Suprapubic skin (tissue), 4 donors: ENCODE results near the gene DDAH1.

Source experiments
- CTCF ChIP-seq, 2 donors: fragments of 200-600 bp in 1 of 2; fragments of 450-650 bp in 1 of 2; sonication (generic) in 1 of 2; IDR thresholded peaks; one replicate each; pipeline ENCODE4 v1.5.1; 2016 to 2019; ENCODE audit warnings: antibody characterized with exemption in 2 of 2, mild to moderate bottlenecking in 1 of 2, moderate library complexity in 1 of 2
- POLR2A ChIP-seq, 2 donors: fragments of 450-650 bp; IDR thresholded peaks; one replicate each; pipeline ENCODE4 v1.6.1; 2017; ENCODE audit warnings: antibody characterized with exemption in 2 of 2, mild to moderate bottlenecking in 2 of 2, moderate library complexity in 2 of 2
- POLR2AphosphoS5 ChIP-seq, 3 donors: sonication (generic); formaldehyde crosslinking; IDR thresholded peaks; one replicate each; pipeline ENCODE4 v1.6.1; 2017; ENCODE audit warnings: antibody characterized with exemption in 3 of 3

- TF ChIP-seq POLR2A (IDR thresholded peaks at IDR 0.05) (no peak), CTCF (IDR thresholded peaks at IDR 0.05) (no peak), POLR2AphosphoS5 (IDR thresholded peaks at IDR 0.05) (no peak)
Measured at GRCh38 chr1:85308833-85309350, 156.1 kb downstream of the DDAH1 start.
